Duodenal mucosa (tissue), 2 donors: ENCODE measurements around the gene TMEM42.
"Not testable (repeated sequence)": the region's sequence is repeated elsewhere in the genome, so short reads cannot be mapped to it uniquely, and the experiment has no call there.

Experiments used
- H3K27ac ChIP-seq: one replicate; pipeline ENCODE4 v1.7.0; 2013; ENCODE audit warnings: low read depth, low read length
- H3K27me3 ChIP-seq, 2 donors: one replicate each; pipeline ENCODE4 v1.7.0; 2013; ENCODE audit warnings: low read length in 2 of 2, control low read depth in 1 of 2; ENCODE audit not compliant: insufficient read depth in 2 of 2, control insufficient read depth in 1 of 2
- H3K36me3 ChIP-seq, 2 donors: one replicate each; pipeline ENCODE4 v1.7.0; 2013; ENCODE audit warnings: low read length in 2 of 2, control low read depth in 1 of 2; ENCODE audit not compliant: insufficient read depth in 2 of 2, control insufficient read depth in 1 of 2
- H3K4me1 ChIP-seq, 2 donors: one replicate each; pipeline ENCODE4 v1.7.0; 2013; ENCODE audit warnings: low read length in 2 of 2, control low read depth in 1 of 2; ENCODE audit not compliant: insufficient read depth in 2 of 2, control insufficient read depth in 1 of 2
- H3K4me3 ChIP-seq, 2 donors: one replicate each; pipeline ENCODE4 v1.7.0; 2013; ENCODE audit warnings: low read length in 2 of 2, low read depth in 1 of 2
- H3K9ac ChIP-seq, 2 donors: one replicate each; pipeline ENCODE4 v1.7.0; 2013; ENCODE audit warnings: low read length in 2 of 2, low read depth in 1 of 2
- H3K9me3 ChIP-seq, 2 donors: one replicate each; pipeline ENCODE4 v1.7.0; 2013; ENCODE audit warnings: low read length in 2 of 2, control low read depth in 1 of 2; ENCODE audit not compliant: control insufficient read depth in 1 of 2

The TMEM42 gene

GRCh38 chr3:44861412-44862225 is at the start of gene TMEM42:
TSS of gene TMEM42 (plus strand) at chr3:44861912. CDS start at chr3:44861925, 13 bp downstream.
- H3K27me3 ChIP-seq: no peaks in the 10 kb centered on the region
- H3K36me3 ChIP-seq: peaks cover 0 to 3% of the 10 kb centered on the region in 2 donors
- no peaks in the 10 kb centered on the region for H3K9me3 ChIP-seq
- H3K9ac ChIP-seq: peak within 1 kb of the TSS; percentile 73 to 76
- H3K4me3 ChIP-seq: peak within 1 kb of the TSS; percentile 83 to 89
- peaks cover 6 to 7% of the 10 kb centered on the region in 2 donors for H3K4me1 ChIP-seq
- H3K27ac ChIP-seq: peak within 1 kb of the TSS; percentile 78

- H3K27me3 ChIP-seq: no peaks in the 10 kb centered on the region
- H3K27ac ChIP-seq: no peak overlapping the region
- H3K4me1 ChIP-seq: no peaks in the 10 kb centered on the region
- no peak overlapping the region for H3K4me3 ChIP-seq
- H3K9ac ChIP-seq: no peak overlapping the region
- no peaks in the 10 kb centered on the region for H3K9me3 ChIP-seq
- peaks cover 4% of the 10 kb centered on the region in 2 donors for H3K36me3 ChIP-seq
Measured at GRCh38 chr3:44814751-44815150, 47.0 kb upstream of the TMEM42 start.

GRCh38 chr3:44816334-44816733 is 45.4 kb upstream of the TMEM42 start:
- not testable (repeated sequence) for H3K4me3 ChIP-seq, H3K27ac ChIP-seq, H3K9ac ChIP-seq, H3K36me3 ChIP-seq, H3K9me3 ChIP-seq, H3K4me1 ChIP-seq, H3K27me3 ChIP-seq

GRCh38 chr3:44821206-44821605 is 40.5 kb upstream of the TMEM42 start:
- H3K4me3 ChIP-seq, H3K36me3 ChIP-seq, H3K9me3 ChIP-seq, H3K27me3 ChIP-seq, H3K27ac ChIP-seq, H3K9ac ChIP-seq, H3K4me1 ChIP-seq: not testable (repeated sequence)

GRCh38 chr3:44825264-44825925 is 36.3 kb upstream of the TMEM42 start:
- H3K9ac ChIP-seq: no peak overlapping the region
- H3K4me3 ChIP-seq: no peak overlapping the region
- no peaks in the 10 kb centered on the region for H3K27me3 ChIP-seq
- peaks cover 4 to 7% of the 10 kb centered on the region in 2 donors for H3K36me3 ChIP-seq
- H3K27ac ChIP-seq: no peak overlapping the region
- no peaks in the 10 kb centered on the region for H3K9me3 ChIP-seq
- no peaks in the 10 kb centered on the region for H3K4me1 ChIP-seq

- no peaks in the 10 kb centered on the region for H3K9me3 ChIP-seq
- peaks cover 4 to 7% of the 10 kb centered on the region in 2 donors for H3K36me3 ChIP-seq
- H3K27ac ChIP-seq: no peak overlapping the region
Measured at GRCh38 chr3:44827196-44827595, 34.5 kb upstream of the TMEM42 start.

GRCh38 chr3:44831232-44831631 is 30.5 kb upstream of the TMEM42 start:
- Histone ChIP-seq H3K36me3 (peaks cover 4 to 7% of the 10 kb centered on the region in 2 donors), H3K9me3 (peaks cover 0 to 5% of the 10 kb centered on the region in 2 donors), H3K9ac (no peak overlapping the region), H3K27me3 (no peaks in the 10 kb centered on the region), H3K4me1 (no peaks in the 10 kb centered on the region), H3K27ac (no peak overlapping the region), H3K4me3 (no peak overlapping the region)

More at GRCh38 chr3:44827196-44827595, 34.5 kb upstream of the TMEM42 start:
- H3K9ac ChIP-seq: no peak overlapping the region
- H3K4me1 ChIP-seq: no peaks in the 10 kb centered on the region
- no peaks in the 10 kb centered on the region for H3K27me3 ChIP-seq
- no peak overlapping the region for H3K4me3 ChIP-seq

- H3K27me3 ChIP-seq: no peaks in the 10 kb centered on the region
- peaks cover 5 to 12% of the 10 kb centered on the region in 2 donors for H3K9me3 ChIP-seq
- no peak overlapping the region for H3K9ac ChIP-seq
- peaks cover 4 to 10% of the 10 kb centered on the region in 2 donors for H3K36me3 ChIP-seq
- H3K4me3 ChIP-seq: no peak overlapping the region
- H3K27ac ChIP-seq: no peak overlapping the region
- H3K4me1 ChIP-seq: no peaks in the 10 kb centered on the region
Measured at GRCh38 chr3:44832032-44832431, 29.7 kb upstream of the TMEM42 start.

- Histone ChIP-seq H3K27me3 (no peaks in the 10 kb centered on the region), H3K4me1 (no peaks in the 10 kb centered on the region), H3K9me3 (peaks cover 5 to 14% of the 10 kb centered on the region in 2 donors), H3K9ac (no peak overlapping the region), H3K27ac (no peak overlapping the region), H3K36me3 (peaks cover 4 to 10% of the 10 kb centered on the region in 2 donors), H3K4me3 (no peak overlapping the region)
Measured at GRCh38 chr3:44832965-44833364, 28.7 kb upstream of the TMEM42 start.

GRCh38 chr3:44833394-44833793 is 28.3 kb upstream of the TMEM42 start:
- H3K4me3 ChIP-seq: no peak overlapping the region
- no peaks in the 10 kb centered on the region for H3K27me3 ChIP-seq
- H3K4me1 ChIP-seq: no peaks in the 10 kb centered on the region
- no peak overlapping the region for H3K9ac ChIP-seq
- no peak overlapping the region for H3K27ac ChIP-seq
- peaks cover 3 to 12% of the 10 kb centered on the region in 2 donors for H3K36me3 ChIP-seq
- H3K9me3 ChIP-seq: peaks cover 5 to 14% of the 10 kb centered on the region in 2 donors
